COLO668 (cell line): ENCODE data around the gene JUP.
A peak's percentile ranks its signal among the peaks of the same experiment; 100 is the strongest.

Source experiments
- DNase-seq: peaks from one replicate; lab custom pipeline; 2025; ENCODE audit not compliant: unreplicated experiment; lab: John Stamatoyannopoulos, UW

Gene JUP

GRCh38 chr17:41810659-41811548 is 24.4 kb upstream of the JUP start:
- DNase-seq = no peak

DNA sequence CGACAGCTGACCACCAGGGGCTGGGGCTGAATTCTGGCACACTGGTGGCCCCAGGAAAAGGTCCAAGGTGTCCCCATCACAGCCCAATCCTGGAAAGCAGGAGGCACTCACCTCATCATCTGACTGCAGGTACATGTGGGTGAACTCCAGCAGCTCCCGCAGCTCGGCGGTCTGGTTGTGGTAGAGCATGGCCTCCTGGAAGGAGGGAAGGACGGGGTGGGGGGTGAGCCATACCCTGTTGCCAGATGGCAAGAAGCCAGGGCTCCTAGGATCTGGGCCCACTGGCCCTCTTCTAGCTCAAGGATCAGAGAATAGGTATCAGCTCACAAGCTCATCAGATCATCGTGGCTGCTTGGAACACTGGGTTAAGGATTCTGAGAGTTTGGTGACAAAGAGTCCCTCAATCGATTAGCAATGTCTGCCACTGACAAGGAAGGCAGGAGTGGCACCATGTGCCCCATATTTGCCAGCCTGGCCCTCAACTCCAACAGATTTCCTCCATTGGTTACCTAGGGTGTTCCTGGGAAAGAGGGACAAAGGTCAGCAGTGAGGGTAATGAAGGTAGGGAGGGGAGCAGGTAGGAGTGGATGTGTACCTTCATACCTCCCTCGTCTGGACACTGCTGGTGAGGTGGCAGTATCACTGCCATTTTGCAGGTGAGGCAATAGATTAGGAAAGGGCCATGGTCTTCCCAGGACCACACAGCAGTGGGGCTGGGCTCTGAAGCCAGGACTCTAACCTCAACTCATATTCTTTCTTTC is 20.4 kb upstream of the JUP start:
- DNase-seq = no peak

GRCh38 chr17:41803049-41804020 is 16.8 kb upstream of the JUP start:
- no peak for DNase-seq

- DNase-seq = peak; percentile 63
These were observed 15.1 kb upstream of the JUP start for GRCh38 chr17:41801374-41802271.

DNA sequence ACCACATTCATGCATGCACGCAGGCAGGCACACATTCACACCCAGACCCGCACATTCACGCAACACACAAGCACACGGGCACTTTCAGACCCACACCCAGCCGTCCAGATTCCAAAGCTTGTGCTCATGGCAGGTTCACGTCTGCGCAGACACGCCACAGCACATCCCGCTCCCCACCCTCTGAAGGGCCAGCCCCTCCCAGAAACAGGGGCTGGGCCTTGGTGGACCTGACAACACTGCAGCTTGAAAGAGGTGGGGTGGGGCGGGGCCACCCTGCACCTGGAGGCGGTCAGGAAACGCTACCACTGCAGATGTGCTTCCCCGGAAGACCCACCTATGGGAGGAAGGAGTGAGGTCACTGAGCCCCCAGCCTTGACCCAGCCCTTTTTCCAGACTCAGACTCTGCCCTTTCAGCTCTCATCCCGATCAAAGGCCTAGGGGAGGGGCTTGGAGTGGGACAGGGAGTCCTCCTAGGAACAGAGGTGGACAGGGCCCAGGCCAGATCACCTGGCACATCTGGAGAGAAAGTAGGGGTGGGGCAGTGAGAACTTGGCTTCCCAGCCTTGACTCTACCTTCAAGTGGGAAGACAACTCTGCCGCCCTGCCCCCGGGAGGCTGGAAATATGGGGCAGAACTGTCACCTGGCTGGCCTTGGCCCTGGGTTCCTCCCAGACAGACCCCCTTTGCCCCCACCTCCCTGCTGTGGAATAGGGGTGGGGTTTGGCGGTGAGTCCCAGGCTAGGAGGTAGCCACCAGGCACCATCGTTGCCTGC is 14.3 kb upstream of the JUP start:
- DNase-seq = peak; percentile 43

DNA sequence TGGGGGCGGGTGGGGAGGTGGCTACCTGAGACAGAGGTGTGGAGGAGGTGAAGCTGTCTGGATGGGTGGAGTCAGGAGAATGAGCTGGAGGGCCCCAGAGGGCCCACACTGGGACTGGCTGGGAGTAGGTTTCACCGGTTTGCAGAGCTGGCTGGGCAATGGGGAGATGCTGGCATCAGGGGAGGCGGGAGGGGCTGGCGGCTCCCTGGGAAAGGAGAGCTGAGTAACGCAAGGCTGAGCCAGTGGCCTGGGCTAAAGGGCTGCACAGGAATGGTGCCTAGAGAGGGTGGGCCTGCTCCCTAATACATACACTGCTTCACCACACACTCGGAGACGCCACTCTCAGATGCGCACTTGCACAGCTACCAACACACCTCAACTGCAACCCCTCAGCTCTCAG is 12.9 kb upstream of the JUP start:
- no peak for DNase-seq

DNA sequence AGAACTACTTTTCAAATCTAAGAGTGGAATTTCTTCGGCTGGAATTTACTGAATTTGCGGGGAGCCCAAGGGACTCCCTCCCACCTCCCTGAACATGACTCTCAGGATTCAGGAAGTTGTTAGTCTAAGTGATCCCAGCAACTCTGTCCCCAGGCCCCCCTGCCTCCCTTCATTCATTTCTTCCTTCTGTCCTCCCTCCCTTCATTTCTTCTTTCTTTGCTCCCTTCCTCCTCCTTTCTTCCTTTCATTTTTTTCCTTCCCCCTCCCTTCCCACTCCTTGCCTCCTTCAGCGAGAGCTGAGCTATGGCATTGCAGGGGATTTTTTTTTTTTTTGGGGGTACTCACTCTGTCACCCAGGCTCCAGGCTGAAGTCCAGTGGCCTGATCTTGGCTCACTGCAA is 10.9 kb upstream of the JUP start:
- no peak for DNase-seq

GRCh38 chr17:41796121-41796895 is 9.8 kb upstream of the JUP start:
- DNase-seq = no peak

- no peak for DNase-seq
These were observed 8.0 kb upstream of the JUP start for GRCh38 chr17:41794540-41794975.

GRCh38 chr17:41793784-41794539 is 7.5 kb upstream of the JUP start:
- no peak for DNase-seq

DNA sequence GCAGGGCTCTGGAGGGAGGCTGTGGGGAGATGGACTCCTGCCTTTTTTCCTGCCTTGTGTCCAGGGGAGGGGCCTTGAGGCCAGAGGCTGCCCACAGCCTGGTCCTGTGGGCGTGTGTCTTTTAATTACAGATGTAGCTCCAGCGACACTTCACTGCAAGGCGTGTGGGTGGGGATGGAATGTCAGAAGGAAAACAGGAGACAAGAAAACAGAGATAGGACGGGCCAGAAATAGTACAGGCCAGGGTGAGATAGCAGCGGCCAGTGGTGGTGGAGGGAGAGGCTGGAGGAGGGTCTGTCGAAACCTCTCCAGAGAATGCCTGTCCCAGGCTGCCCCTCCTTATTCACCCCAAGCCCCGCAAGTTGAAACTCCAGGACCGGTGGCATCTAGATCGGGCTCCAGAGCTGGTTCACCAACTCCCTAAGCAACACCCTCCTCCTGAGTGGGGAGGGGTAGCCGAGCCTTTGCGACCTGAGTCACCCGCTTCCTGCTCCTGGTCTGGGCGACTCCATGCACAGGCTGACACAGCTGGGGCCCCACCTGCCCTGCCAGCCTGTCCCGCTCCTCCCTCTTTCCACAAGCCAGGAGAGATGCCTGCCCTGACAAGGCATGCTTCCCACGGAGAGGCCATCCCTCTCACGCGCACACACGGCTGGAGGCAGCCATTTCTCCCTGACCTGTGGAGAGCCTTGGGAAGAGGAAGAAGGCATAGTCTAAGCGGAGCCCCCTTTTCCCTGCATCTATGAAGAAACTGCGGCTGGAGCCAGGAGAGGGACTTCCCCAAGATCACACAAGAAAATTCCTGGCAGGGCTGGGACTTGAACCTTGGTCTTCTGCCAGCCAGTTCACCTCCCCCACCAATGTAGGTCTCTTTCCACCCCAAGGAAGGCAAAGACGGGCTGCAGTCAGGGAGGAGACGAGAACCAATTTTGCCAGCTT is 6.6 kb upstream of the JUP start:
- DNase-seq = peak; percentile 62

DNA sequence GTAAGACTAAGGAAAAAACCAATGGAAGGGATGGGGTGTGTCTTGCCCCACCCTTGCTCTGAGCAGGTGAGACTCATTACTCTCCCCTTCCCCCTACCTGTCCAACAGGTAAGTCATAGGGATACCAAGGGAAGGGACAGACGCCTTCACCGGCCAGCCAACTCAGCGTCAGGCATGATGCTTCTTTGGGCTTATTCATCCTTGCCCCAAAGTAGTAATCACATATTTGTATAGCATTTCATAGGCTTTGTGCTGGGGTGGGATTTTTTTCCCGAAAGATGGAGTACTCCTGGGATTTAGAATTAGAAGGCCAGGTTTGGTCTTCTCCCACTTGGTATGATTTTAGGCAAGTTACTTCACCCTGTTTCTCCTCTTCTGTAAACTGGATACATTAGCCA is 509 bp upstream of the JUP start:
- DNase-seq = no peak

- DNase-seq = peak; percentile 80
These were observed 668 bp downstream of the JUP start for GRCh38 chr17:41785859-41786226.

DNA sequence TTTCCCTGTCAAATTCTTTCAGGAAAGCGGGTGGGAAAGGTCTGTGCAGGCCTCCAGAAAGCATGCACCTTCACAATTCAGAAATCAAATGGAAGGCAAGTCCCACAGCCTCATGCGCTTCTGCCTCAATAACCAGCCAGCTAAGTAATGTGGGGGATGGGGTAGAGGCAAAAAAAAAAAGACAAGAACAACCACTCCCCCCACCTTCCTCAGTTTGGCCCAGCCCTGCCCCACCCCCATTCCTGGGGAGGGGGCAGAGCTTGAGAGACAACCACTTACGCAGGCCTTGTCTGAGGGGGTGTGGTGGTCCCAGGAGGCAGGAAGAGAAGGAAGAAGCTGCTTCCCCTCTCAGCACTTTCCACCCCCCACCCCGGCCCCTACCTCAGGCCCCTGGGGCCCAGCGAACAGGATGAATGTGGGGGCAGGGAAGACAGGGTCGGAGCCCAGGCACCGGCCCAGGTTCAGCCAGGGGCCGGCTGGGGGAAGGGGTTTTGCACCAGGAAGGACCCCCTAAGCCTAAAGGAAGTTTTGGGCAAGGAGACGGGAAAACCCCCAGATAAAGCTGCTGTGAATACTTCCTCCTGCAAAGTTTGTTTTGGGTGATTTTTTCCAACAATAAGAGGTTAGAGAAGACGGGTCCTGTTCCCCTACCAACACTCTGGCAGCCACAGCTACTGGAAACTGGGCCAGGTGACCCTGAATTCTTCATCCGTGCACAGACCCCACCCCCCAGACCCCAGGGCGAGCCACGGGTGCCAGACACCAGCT is 1.2 kb downstream of the JUP start:
- DNase-seq = peak; percentile 2

DNA sequence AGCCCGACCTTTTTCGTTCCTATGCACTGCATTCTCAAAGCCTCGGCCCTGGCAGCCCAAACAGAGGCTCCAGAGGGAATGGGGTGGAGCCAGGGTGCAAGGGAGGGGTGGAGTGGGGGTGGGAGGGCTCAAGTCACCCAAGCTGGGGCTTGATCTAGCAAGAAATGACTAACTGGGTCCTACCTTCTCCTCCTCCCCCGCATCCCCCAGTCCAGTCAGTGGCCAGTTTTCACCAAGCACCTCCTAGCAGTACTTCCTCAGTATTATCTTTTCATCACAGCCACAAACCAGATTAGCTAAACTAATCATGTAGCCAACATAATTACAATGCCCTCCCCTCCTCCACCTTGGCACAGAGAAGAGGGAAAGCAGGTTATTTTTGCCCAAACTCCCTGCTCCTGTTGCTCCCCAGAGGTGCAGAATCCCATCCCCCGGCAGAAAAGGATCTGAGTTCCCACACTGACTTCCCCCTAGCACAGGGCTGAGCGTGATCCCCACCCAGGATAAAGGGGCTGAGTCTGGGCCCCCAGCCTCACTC is 2.2 kb downstream of the JUP start:
- no peak for DNase-seq

DNA sequence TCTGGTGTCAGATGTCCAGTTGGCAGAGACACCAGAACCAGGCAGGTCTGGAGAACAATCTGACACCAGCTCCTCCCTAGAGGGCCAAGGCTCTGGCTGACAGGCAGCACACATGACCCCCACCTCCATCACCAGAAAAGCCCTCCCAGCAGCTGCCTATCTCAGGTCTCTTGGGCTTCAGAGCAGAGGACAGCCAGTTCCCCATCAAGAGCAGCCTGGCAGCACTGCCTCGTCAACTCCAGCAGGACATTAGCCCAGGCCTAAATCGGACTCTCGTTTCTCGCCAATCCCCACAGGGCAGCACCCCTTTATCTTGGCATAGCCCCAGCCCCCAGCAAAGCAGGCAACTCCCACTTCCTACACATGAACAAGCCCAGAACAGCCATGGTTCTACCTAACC is 4.4 kb downstream of the JUP start:
- DNase-seq = no peak
